K562 (cell line): ENCODE results near the gene IRF3. TPM values are rescaled to one million over a fixed set of nuclear protein-coding genes. Genes with fewer than 3 reads are reported as not detected.

Experiments used
- COPS2 ChIP-seq: fragments of 450-650 bp; conservative IDR thresholded peaks from 2 replicates; pipeline ENCODE4 v1.6.1; 2016; ENCODE audit warnings: mild to moderate bottlenecking, moderate library complexity
- FOXM1 ChIP-seq, 2 experiments: fragments of 450-650 bp in 1 of 2; sonication (generic) in 1 of 2; formaldehyde crosslinking in 1 of 2; IDR thresholded peaks; 2 replicates each; pipeline versions ENCODE4 v1.6.1 to v1.9.0; 2017 to 2022; ENCODE audit warnings: low read depth in 2 of 2, mild to moderate bottlenecking in 2 of 2, missing genetic modification reagents in 1 of 2, moderate library complexity in 1 of 2
- FOXP1 ChIP-seq: sonication (generic); formaldehyde crosslinking; IDR thresholded peaks from 2 replicates; pipeline ENCODE4 v1.8.0; 2022; ENCODE audit warnings: mild to moderate bottlenecking, missing genetic modification reagents
- HCFC1 ChIP-seq: IDR thresholded peaks from 2 replicates; pipeline ENCODE4 v1.6.1; 2012; ENCODE audit warnings: low read depth, low read length, improper control_type of control experiment
- HMGN3 ChIP-seq: IDR thresholded peaks from 2 replicates; pipeline ENCODE4 v1.6.1; 2011; ENCODE audit warnings: borderline replicate concordance, low read depth, mild to moderate bottlenecking, mixed read lengths, low read length; ENCODE audit not compliant: insufficient read length; ENCODE audit errors: extremely low read depth
- HMGXB4 ChIP-seq: sonication (generic); formaldehyde crosslinking; IDR thresholded peaks from 2 replicates; pipeline ENCODE4 v1.8.1; 2023; ENCODE audit warnings: mild to moderate bottlenecking, missing genetic modification reagents
- L3MBTL2 ChIP-seq: fragments of 450-650 bp; IDR thresholded peaks from 2 replicates; pipeline ENCODE4 v1.6.1; 2016; ENCODE audit warnings: mild to moderate bottlenecking, moderate library complexity
- NFE2 ChIP-seq: IDR thresholded peaks from 2 replicates; pipeline ENCODE4 v1.6.1; 2014; ENCODE audit warnings: antibody characterized with exemption, low read depth
- PTBP1 ChIP-seq: fragments of 200-400 bp; formaldehyde crosslinking; IDR thresholded peaks from 2 replicates; pipeline ENCODE4 v1.6.1; 2017; ENCODE audit warnings: low read depth, low read length
- RBM25 ChIP-seq: fragments of 200-400 bp; formaldehyde crosslinking; IDR thresholded peaks from 2 replicates; pipeline ENCODE4 v1.6.1; 2018; ENCODE audit warnings: low read length, low read depth, moderate library complexity; ENCODE audit not compliant: severe bottlenecking
- REST ChIP-seq, 2 experiments: fragments of 450-650 bp; formaldehyde crosslinking in 1 of 2; IDR thresholded peaks; 2 replicates each; pipeline versions ENCODE4 v1.4.0 to v1.6.1; 2014 to 2020; ENCODE audit warnings: mild to moderate bottlenecking in 2 of 2, borderline replicate concordance in 1 of 2, low read depth in 1 of 2
- SMC3 ChIP-seq: conservative IDR thresholded peaks from 2 replicates; pipeline ENCODE4 v1.6.1; 2011; ENCODE audit warnings: low read depth, low read length, improper control_type of control experiment; ENCODE audit not compliant: insufficient read depth
- SNAPC5 ChIP-seq: fragments of 250-450 bp; sonication (Bioruptor Pico); IDR thresholded peaks from 2 replicates; pipeline ENCODE4 v1.8.0; 2021; ENCODE audit warnings: moderate library complexity, mild to moderate bottlenecking, inconsistent platforms
- TEAD2 ChIP-seq: fragments of 450-650 bp; IDR thresholded peaks from 2 replicates; pipeline ENCODE4 v1.6.1; 2016; ENCODE audit warnings: missing genetic modification characterization, control low read depth, missing compliant biosample characterization
- ZNF143 ChIP-seq: sonication (generic); formaldehyde crosslinking; IDR thresholded peaks from 2 replicates; pipeline ENCODE4 v1.9.0; 2022; ENCODE audit warnings: mild to moderate bottlenecking, missing genetic modification reagents
- polyA plus RNA-seq, 8 experiments: library from polyadenylated mRNA; depleted of rRNA in 4 of 8; stranded (reverse) in 5 of 8; unstranded in 3 of 8; fragments of >200 nt; fragmentation: Nextera tagmentation in 2 of 8; fragmentation: Illumina TruSeq in 1 of 8; extraction: Ambion mirVana in 2 of 8; extraction: Trizol in 1 of 8; gene quantifications; 2 replicates each; pipeline versions ENCODE4 v1.2.1 to v1.2.3, GENCODE V29; 2011 to 2014; ENCODE audit warnings: inconsistent platforms in 1 of 8, missing spikeins in 1 of 8
- total RNA-seq, 7 experiments: library from RNA; depleted of rRNA in 6 of 7; stranded (reverse); fragments of >200 nt in 6 of 7; fragmentation: Illumina TruSeq in 2 of 7; extraction: Trizol in 2 of 7; gene quantifications; 2 replicates each; pipeline versions ENCODE4 v1.2.1 to v1.2.3, GENCODE V29; 2011 to 2021; ENCODE audit warnings: low replicate concordance in 1 of 7

IRF3 gene
- total and polyA plus RNA-seq, 9 of the 15 experiments (the other 6 are each of a cell fraction or from before 2014, with no cell fraction given): 7.5 to 145 (median 65.4) TPM

DNA sequence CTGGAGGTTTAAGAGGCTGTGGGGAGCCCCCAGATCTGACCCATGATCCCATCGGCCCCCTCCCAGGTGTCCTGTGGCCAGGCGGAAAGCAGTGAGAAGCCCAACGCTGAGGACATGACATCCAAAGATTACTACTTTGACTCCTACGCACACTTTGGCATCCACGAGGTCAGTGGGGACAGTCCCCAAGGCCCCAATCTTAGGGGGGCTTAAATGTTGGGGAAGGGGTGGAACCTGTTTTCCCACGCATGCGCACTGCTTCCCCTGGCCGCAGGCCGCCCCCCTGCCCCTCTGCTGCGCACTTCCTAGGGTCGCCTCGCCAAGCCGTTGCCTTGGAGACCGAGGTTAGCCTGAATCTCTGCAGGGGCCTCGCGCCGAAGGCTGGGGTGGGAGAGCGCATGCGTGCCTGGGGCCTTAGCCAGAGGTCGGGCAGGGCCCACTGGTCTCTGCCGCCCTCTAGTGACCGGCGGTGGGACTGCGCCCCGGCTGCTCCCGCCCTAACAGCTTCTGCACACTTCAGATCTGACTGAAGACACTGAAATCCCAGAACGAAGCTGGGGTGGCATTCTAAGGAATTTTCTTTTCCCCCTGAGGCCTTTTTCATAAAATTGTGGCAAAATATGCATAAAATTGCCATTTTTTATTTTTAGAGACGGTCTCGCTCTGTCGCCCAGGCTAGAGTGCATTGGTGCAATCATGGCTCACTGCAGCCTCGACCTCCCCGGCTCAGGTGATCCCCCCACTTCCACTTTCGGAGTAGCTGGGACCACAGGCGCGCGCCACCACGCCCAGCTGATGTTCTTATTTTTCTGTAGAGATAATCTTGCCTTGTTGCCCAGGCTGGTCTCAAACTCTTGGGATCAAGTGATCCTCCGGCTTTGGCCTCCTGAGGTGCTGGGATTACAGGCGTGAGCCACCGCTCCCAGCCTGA is 15.0 kb upstream of the IRF3 start (continued):
- TF ChIP-seq COPS2: no peak
- TF ChIP-seq ZNF143: peak; percentile 31; the same call in 1 of the 2 replicates
- TF ChIP-seq TEAD2 (tag): no peak
- no peak for TF ChIP-seq NFE2
- peak; percentile 80; the same call in 1 of the 2 replicates for TF ChIP-seq HMGXB4
- peak; percentile 61; the same call in 1 of the 2 replicates for TF ChIP-seq FOXP1 (CRISPR knock-in tag)
- no peak for TF ChIP-seq FOXM1 (IDR thresholded peaks at IDR 0.05; ENCODE audit: low read depth)
- peak; percentile 65; the same call in 1 of the 2 replicates for TF ChIP-seq FOXM1 (CRISPR knock-in tag; IDR thresholded peaks at IDR 0.05; ENCODE audit: low read depth)
- no peak for TF ChIP-seq SNAPC5 (CRISPR knock-in tag)
- TF ChIP-seq SMC3: peak; percentile 82
- no peak for TF ChIP-seq RBM25
- TF ChIP-seq REST (IDR thresholded peaks at IDR 0.05; ENCODE audit: borderline replicate concordance): peak; percentile 43; the same call in 1 of the 2 replicates
- 0 out of 2 replicates have a peak, but pooled peaks have one; percentile 18 for TF ChIP-seq REST (CRISPR knock-in tag; IDR thresholded peaks at IDR 0.05; ENCODE audit: low read depth)
- peak; percentile 72 for TF ChIP-seq HMGN3
- TF ChIP-seq PTBP1: 0 out of 2 replicates have a peak, but pooled peaks have one; percentile 50
- TF ChIP-seq HCFC1: 0 out of 2 replicates have a peak, but pooled peaks have one; percentile 32
- peak; percentile 62 for TF ChIP-seq L3MBTL2
